HG02610 (cell line): ENCODE results near the gene NT5C3B.
"Not testable (repeated sequence)": the region's sequence is repeated elsewhere in the genome, so short reads cannot be mapped to it uniquely, and the experiment has no call there.

Source experiments
- ATAC-seq: cut with Tn5 transposase; IDR thresholded peaks from one replicate; pipeline ENCODE4 v1.9.1; 2021; ENCODE audit warnings: mild to moderate bottlenecking, moderate library complexity; ENCODE audit not compliant: unreplicated experiment

NT5C3B gene

GRCh38 chr17:41835800-41836549, at the start of gene NT5C3B:
NT5C3B (minus strand) TSS chr17:41836232; CDS start chr17:41836193, 39 bp downstream.
- ATAC-seq = peak; percentile 62

- ATAC-seq = no peak
These were observed 49.7 kb upstream of the NT5C3B start for GRCh38 chr17:41885733-41886132.

- no peak for ATAC-seq
These were observed 46.7 kb upstream of the NT5C3B start for GRCh38 chr17:41882756-41883155.

GRCh38 chr17:41880130-41880529, 44.1 kb upstream of the NT5C3B start:
- no peak for ATAC-seq

GRCh38 chr17:41874293-41874670, 38.2 kb upstream of the NT5C3B start:
- ATAC-seq = not testable (repeated sequence)

GRCh38 chr17:41873559-41874292, 37.7 kb upstream of the NT5C3B start:
- no peak for ATAC-seq

- no peak for ATAC-seq
These were observed 35.8 kb upstream of the NT5C3B start for GRCh38 chr17:41871789-41872188.

- ATAC-seq = no peak
These were observed 34.6 kb upstream of the NT5C3B start for GRCh38 chr17:41870627-41871026.

- ATAC-seq = no peak
These were observed 34.1 kb upstream of the NT5C3B start for GRCh38 chr17:41870097-41870496.

- no peak for ATAC-seq
These were observed 33.4 kb upstream of the NT5C3B start for GRCh38 chr17:41869426-41869825.

GRCh38 chr17:41868568-41868967, 32.5 kb upstream of the NT5C3B start:
- no peak for ATAC-seq

- no peak for ATAC-seq
These were observed 29.5 kb upstream of the NT5C3B start for GRCh38 chr17:41865596-41865893.

GRCh38 chr17:41864836-41865595, 29.0 kb upstream of the NT5C3B start, which contains the start of gene KLHL11:
KLHL11 (minus strand) TSS chr17:41865423; CDS start chr17:41865370, 53 bp downstream.
- ATAC-seq = peak; percentile 89

GRCh38 chr17:41864498-41864835, 28.4 kb upstream of the NT5C3B start:
- ATAC-seq = peak; percentile 29

- ATAC-seq = no peak
These were observed 27.2 kb upstream of the NT5C3B start for GRCh38 chr17:41863074-41863848.

- no peak for ATAC-seq
These were observed 24.4 kb upstream of the NT5C3B start for GRCh38 chr17:41860254-41860931.

- ATAC-seq = not testable (repeated sequence)
These were observed 15.3 kb upstream of the NT5C3B start for GRCh38 chr17:41851382-41851781.

GRCh38 chr17:41849251-41849990, 13.4 kb upstream of the NT5C3B start:
- no peak for ATAC-seq

GRCh38 chr17:41848788-41849187, 12.8 kb upstream of the NT5C3B start:
- ATAC-seq = no peak

GRCh38 chr17:41844971-41845370, 8.9 kb upstream of the NT5C3B start:
- no peak for ATAC-seq
